Measurements from ENCODE around the gene NCK2. TPM values are rescaled to one million over a fixed set of nuclear protein-coding genes. Genes with fewer than 3 reads are reported as not detected.

NCK2 gene
- total RNA-seq, 1 experiment from 2014 or later = 89.0 TPM

- Histone ChIP-seq H3K9me3 (no peaks in the 10 kb centered on the region), H3K27me3 (replicated peaks; ENCODE audit: control insufficient read depth, insufficient read depth, low read length) (no peaks in the 10 kb centered on the region), H3K4me3 (ENCODE audit: low read depth, low read length) (no peak overlapping the region), H3K4me1 (peaks cover 19% of the 10 kb centered on the region), H3K36me3 (ENCODE audit: control insufficient read depth, insufficient read depth, low read length) (no peaks in the 10 kb centered on the region; the same call in 1 of the 2 replicates)
- no peak for DNase-seq
- intact Hi-C loops (cut with micrococcal nuclease; ENCODE audit: unreplicated experiment) = no loop called here
- BruUV-seq (replicated peaks) = no TSS peak
- ChIA-PET POLR2A (no interaction called here), CTCF (no interaction called here)
- no peak overlapping the region for H3K4me3 Mint-ChIP-seq (ENCODE audit: unreplicated experiment)
- peak overlapping the region; percentile 6 for H3K27ac Mint-ChIP-seq (ENCODE audit: unreplicated experiment)
- H3K4me1 Mint-ChIP-seq (ENCODE audit: low read depth, unreplicated experiment) = peaks cover 39% of the 10 kb centered on the region
- no peaks in the 10 kb centered on the region for H3K9me3 Mint-ChIP-seq (ENCODE audit: unreplicated experiment)
- peaks cover 20% of the 10 kb centered on the region for H3K36me3 Mint-ChIP-seq (ENCODE audit: insufficient read depth, unreplicated experiment)
- no peak for TF ChIP-seq CTCF (IDR thresholded peaks at IDR 0.05; ENCODE audit: insufficient read depth in 1 of 2, low read depth in 1 of 2, low read length in 1 of 2, severe bottlenecking in 1 of 2, unreplicated experiment in 1 of 2)
- H3K27me3 Mint-ChIP-seq (ENCODE audit: insufficient read depth, unreplicated experiment) = no peaks in the 10 kb centered on the region
Measured at GRCh38 chr2:105841551-105841950, 96.8 kb downstream of the NCK2 start.

- H3K9me3 Mint-ChIP-seq (ENCODE audit: unreplicated experiment) = no peaks in the 10 kb centered on the region
- peaks cover 48% of the 10 kb centered on the region for H3K4me1 Mint-ChIP-seq (ENCODE audit: low read depth, unreplicated experiment)
- no TSS peak for BruUV-seq (replicated peaks)
Measured at GRCh38 chr2:105842555-105842954, 97.8 kb downstream of the NCK2 start.

GRCh38 chr2:105843476-105844374 lies 99.0 kb downstream of the NCK2 start:
- ChIA-PET POLR2A (no interaction called here), CTCF (no interaction called here)
- H3K27me3 Mint-ChIP-seq (ENCODE audit: insufficient read depth, unreplicated experiment) = no peaks in the 10 kb centered on the region
- no peak overlapping the region for H3K4me3 Mint-ChIP-seq (ENCODE audit: unreplicated experiment)
- Histone ChIP-seq H3K4me1 (peaks cover 19% of the 10 kb centered on the region), H3K9me3 (no peaks in the 10 kb centered on the region), H3K27me3 (replicated peaks; ENCODE audit: control insufficient read depth, insufficient read depth, low read length) (no peaks in the 10 kb centered on the region), H3K36me3 (ENCODE audit: control insufficient read depth, insufficient read depth, low read length) (no peaks in the 10 kb centered on the region; the same call in 1 of the 2 replicates), H3K4me3 (ENCODE audit: low read depth, low read length) (no peak overlapping the region)
- peak overlapping the region; percentile 39 for H3K27ac Mint-ChIP-seq (ENCODE audit: unreplicated experiment)
- peak in 1 of 2 experiments; percentile 19 for DNase-seq
- no TSS peak for BruUV-seq (replicated peaks)
- no peak for TF ChIP-seq CTCF (IDR thresholded peaks at IDR 0.05; ENCODE audit: insufficient read depth in 1 of 2, low read depth in 1 of 2, low read length in 1 of 2, severe bottlenecking in 1 of 2, unreplicated experiment in 1 of 2)
- H3K9me3 Mint-ChIP-seq (ENCODE audit: unreplicated experiment) = no peaks in the 10 kb centered on the region
- peaks cover 37% of the 10 kb centered on the region for H3K36me3 Mint-ChIP-seq (ENCODE audit: insufficient read depth, unreplicated experiment)
- intact Hi-C loops (cut with micrococcal nuclease; ENCODE audit: unreplicated experiment) = no loop called here
- H3K4me1 Mint-ChIP-seq (ENCODE audit: low read depth, unreplicated experiment) = peaks cover 45% of the 10 kb centered on the region

More at GRCh38 chr2:105842555-105842954, 97.8 kb downstream of the NCK2 start:
- Mint-ChIP-seq H3K36me3 (ENCODE audit: insufficient read depth, unreplicated experiment) (peaks cover 30% of the 10 kb centered on the region), H3K4me3 (ENCODE audit: unreplicated experiment) (no peak overlapping the region), H3K27me3 (ENCODE audit: insufficient read depth, unreplicated experiment) (no peaks in the 10 kb centered on the region), H3K27ac (ENCODE audit: unreplicated experiment) (peak overlapping the region; percentile 62)
- Histone ChIP-seq H3K36me3 (ENCODE audit: control insufficient read depth, insufficient read depth, low read length) (no peaks in the 10 kb centered on the region; the same call in 1 of the 2 replicates), H3K4me1 (peaks cover 19% of the 10 kb centered on the region), H3K4me3 (ENCODE audit: low read depth, low read length) (no peak overlapping the region), H3K9me3 (no peaks in the 10 kb centered on the region), H3K27me3 (replicated peaks; ENCODE audit: control insufficient read depth, insufficient read depth, low read length) (no peaks in the 10 kb centered on the region)
- intact Hi-C loops (cut with micrococcal nuclease; ENCODE audit: unreplicated experiment) = no loop called here
- no peak for DNase-seq
- ChIA-PET CTCF (no interaction called here), POLR2A (no interaction called here)
- TF ChIP-seq CTCF (IDR thresholded peaks at IDR 0.05; ENCODE audit: insufficient read depth in 1 of 2, low read depth in 1 of 2, low read length in 1 of 2, severe bottlenecking in 1 of 2, unreplicated experiment in 1 of 2) = no peak
